ENCODE measurements around the gene IQCB1. TPM values are rescaled to one million over a fixed set of nuclear protein-coding genes. Genes with fewer than 3 reads are reported as not detected.

The IQCB1 gene
- 10.4 and 14.3 TPM in 2 replicates for polyA plus RNA-seq (2012; rRNA removed)
- polyA plus RNA-seq (2012; cell fraction: cytosol; rRNA removed) = 9.3 and 9.6 TPM in 2 replicates
- polyA plus RNA-seq (2012; cell fraction: nucleus; rRNA removed) = 17.5 and 39.2 TPM in 2 replicates

GRCh38 chr3:121834671-121835464 is at the start of gene IQCB1, which contains the start of gene EAF2:
Gene IQCB1, minus strand, starts transcription at chr3:121835060. Its CDS starts 6,100 bp downstream, at chr3:121828960.
Gene EAF2, plus strand, starts transcription at chr3:121835209. Its CDS starts 77 bp downstream, at chr3:121835286.
- no peaks in the 10 kb centered on the region for H3K9me2 ChIP-seq
- peaks cover 9 to 14% of the 10 kb centered on the region in 2 experiments for H3K36me3 ChIP-seq (replicated peaks in 1 of 2; ENCODE audit: control insufficient read depth in 1 of 2, insufficient read depth in 2 of 2, low read length in 1 of 2)
- ChIA-PET POLR2A (no interaction called here), CTCF (no interaction called here)
- H3K27me3 ChIP-seq (ENCODE audit: insufficient read depth) = no peaks in the 10 kb centered on the region
- WGBS (ENCODE audit: low lambda C conversion rate) = under 1% methylated on average over 35 of the region's 54 CpGs
- H4K20me1 ChIP-seq (ENCODE audit: insufficient read depth) = no peaks in the 10 kb centered on the region
- H3K4me2 ChIP-seq = peak within 1 kb of the TSS; percentile 96
- peak; percentile 97 for DNase-seq
- peak within 1 kb of the TSS; percentile 50 to 63; a peak in 2 of 4 replicates for H3K27ac ChIP-seq (ENCODE audit: low read depth in 2 of 2, low read length in 1 of 2)
- H2AFZ ChIP-seq (ENCODE audit: low read depth) = peak within 1 kb of the TSS; percentile 97
- peak within 1 kb of the TSS; percentile 82 to 83 for H3K4me3 ChIP-seq (ENCODE audit: low read depth in 2 of 2, low read length in 1 of 2)
- H3K4me1 ChIP-seq (ENCODE audit: control insufficient read depth in 1 of 2, insufficient read depth in 2 of 2, low read depth in 1 of 2, low read length in 1 of 2) = peaks cover 0 to 7% of the 10 kb centered on the region in 2 experiments; a peak in 2 of 4 replicates
- H3K9me3 ChIP-seq = no peaks in the 10 kb centered on the region
- H3F3A ChIP-seq (replicated peaks; ENCODE audit: insufficient read depth) = no peaks in the 10 kb centered on the region
- peaks cover 14% of the 10 kb centered on the region for H3K79me2 ChIP-seq (ENCODE audit: insufficient read depth)
- H3K9ac ChIP-seq = peak within 1 kb of the TSS; percentile 85
- TF ChIP-seq RAD21 (IDR thresholded peaks at IDR 0.05; ENCODE audit: low read length) (no peak), TCF12 (IDR thresholded peaks at IDR 0.05) (no peak), GATA2 (CRISPR knock-in tag; IDR thresholded peaks at IDR 0.05) (no peak), NFIC (IDR thresholded peaks at IDR 0.05; ENCODE audit: borderline replicate concordance) (no peak), JUND (IDR thresholded peaks at IDR 0.05) (no peak), MEF2A (IDR thresholded peaks at IDR 0.05; ENCODE audit: borderline replicate concordance, low read depth) (no peak), GABPA (IDR thresholded peaks at IDR 0.05; ENCODE audit: low read depth) (peak; percentile 55), REST (IDR thresholded peaks at IDR 0.05; ENCODE audit: low read depth, low read length) (no peak), CTCF (IDR thresholded peaks at IDR 0.05) (no peak; the same call in 1 of the 2 replicates), POLR2AphosphoS5 (IDR thresholded peaks at IDR 0.05; ENCODE audit: low read depth, low read length) (peak; percentile 82), TEAD4 (IDR thresholded peaks at IDR 0.05; ENCODE audit: borderline replicate concordance, insufficient read depth) (no peak), ELF1 (IDR thresholded peaks at IDR 0.05) (peak; percentile 74), EP300 (IDR thresholded peaks at IDR 0.05; ENCODE audit: borderline replicate concordance in 1 of 2, low read depth in 1 of 2, low read length in 1 of 2) (no peak), FOXM1 (IDR thresholded peaks at IDR 0.05; ENCODE audit: low read depth) (no peak), RFX5 (IDR thresholded peaks at IDR 0.05; ENCODE audit: low read length) (peak; percentile 67; the same call in 1 of the 2 replicates), FOXJ3 (CRISPR knock-in tag; IDR thresholded peaks at IDR 0.05) (no peak), SMC3 (IDR thresholded peaks at IDR 0.05; ENCODE audit: low read depth, low read length) (no peak), MAX (IDR thresholded peaks at IDR 0.05; ENCODE audit: low read depth) (peak; percentile 96), MXI1 (IDR thresholded peaks at IDR 0.05; ENCODE audit: low read depth, low read length) (peak; percentile 94), TAF1 (IDR thresholded peaks at IDR 0.05; ENCODE audit: borderline replicate concordance, low read depth, low read length) (peak; percentile 55), RCOR1 (IDR thresholded peaks at IDR 0.05; ENCODE audit: low read length) (no peak)
- TF ChIP-seq, protein P1, sequence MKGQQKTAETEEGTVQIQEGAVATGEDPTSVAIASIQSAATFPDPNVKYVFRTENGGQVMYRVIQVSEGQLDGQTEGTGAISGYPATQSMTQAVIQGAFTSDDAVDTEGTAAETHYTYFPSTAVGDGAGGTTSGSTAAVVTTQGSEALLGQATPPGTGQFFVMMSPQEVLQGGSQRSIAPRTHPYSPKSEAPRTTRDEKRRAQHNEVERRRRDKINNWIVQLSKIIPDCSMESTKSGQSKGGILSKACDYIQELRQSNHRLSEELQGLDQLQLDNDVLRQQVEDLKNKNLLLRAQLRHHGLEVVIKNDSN (IDR thresholded peaks at IDR 0.05; ENCODE audit: borderline replicate concordance, low read depth) = no peak
- TF ChIP-seq, protein P2, sequence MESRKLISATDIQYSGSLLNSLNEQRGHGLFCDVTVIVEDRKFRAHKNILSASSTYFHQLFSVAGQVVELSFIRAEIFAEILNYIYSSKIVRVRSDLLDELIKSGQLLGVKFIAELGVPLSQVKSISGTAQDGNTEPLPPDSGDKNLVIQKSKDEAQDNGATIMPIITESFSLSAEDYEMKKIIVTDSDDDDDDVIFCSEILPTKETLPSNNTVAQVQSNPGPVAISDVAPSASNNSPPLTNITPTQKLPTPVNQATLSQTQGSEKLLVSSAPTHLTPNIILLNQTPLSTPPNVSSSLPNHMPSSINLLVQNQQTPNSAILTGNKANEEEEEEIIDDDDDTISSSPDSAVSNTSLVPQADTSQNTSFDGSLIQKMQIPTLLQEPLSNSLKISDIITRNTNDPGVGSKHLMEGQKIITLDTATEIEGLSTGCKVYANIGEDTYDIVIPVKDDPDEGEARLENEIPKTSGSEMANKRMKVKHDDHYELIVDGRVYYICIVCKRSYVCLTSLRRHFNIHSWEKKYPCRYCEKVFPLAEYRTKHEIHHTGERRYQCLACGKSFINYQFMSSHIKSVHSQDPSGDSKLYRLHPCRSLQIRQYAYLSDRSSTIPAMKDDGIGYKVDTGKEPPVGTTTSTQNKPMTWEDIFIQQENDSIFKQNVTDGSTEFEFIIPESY (IDR thresholded peaks at IDR 0.05; ENCODE audit: borderline replicate concordance, low read depth) = no peak
- TF ChIP-seq, protein P3, sequence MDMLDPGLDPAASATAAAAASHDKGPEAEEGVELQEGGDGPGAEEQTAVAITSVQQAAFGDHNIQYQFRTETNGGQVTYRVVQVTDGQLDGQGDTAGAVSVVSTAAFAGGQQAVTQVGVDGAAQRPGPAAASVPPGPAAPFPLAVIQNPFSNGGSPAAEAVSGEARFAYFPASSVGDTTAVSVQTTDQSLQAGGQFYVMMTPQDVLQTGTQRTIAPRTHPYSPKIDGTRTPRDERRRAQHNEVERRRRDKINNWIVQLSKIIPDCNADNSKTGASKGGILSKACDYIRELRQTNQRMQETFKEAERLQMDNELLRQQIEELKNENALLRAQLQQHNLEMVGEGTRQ (IDR thresholded peaks at IDR 0.05; ENCODE audit: borderline replicate concordance, low read depth, low read length) = no peak

Data from SK-N-SH (cell line).